Bronchial epithelial cell (primary cell): ENCODE data around the gene CYYR1. TPM values are rescaled to one million over a fixed set of nuclear protein-coding genes. Genes with fewer than 3 reads are reported as not detected.
A peak's percentile ranks its signal among the peaks of the same experiment; 100 is the strongest.

Experiments used
- DNase-seq: peaks from one replicate; pipeline ENCODE4 v3.0.0-alpha.2; 2010; ENCODE audit warnings: low read depth
- FAIRE-seq: peaks from 2 replicates; lab custom pipeline; 2011; peaks lifted over from hg19 to GRCh38; lab: Jason Lieb, UNC
- H3K27me3 ChIP-seq: 2 replicates; pipeline ENCODE4 v1.5.1; 2011; ENCODE audit warnings: low read length; ENCODE audit not compliant: control insufficient read depth, insufficient read depth
- H3K36me3 ChIP-seq: 2 replicates; pipeline ENCODE4 v1.5.1; 2011; ENCODE audit warnings: low read length; ENCODE audit not compliant: control insufficient read depth, insufficient read depth
- H3K4me3 ChIP-seq: 2 replicates; pipeline ENCODE4 v1.5.1; 2011; ENCODE audit warnings: mild to moderate bottlenecking, low read depth, low read length, control low read depth
- CTCF ChIP-seq: IDR thresholded peaks from 2 replicates; pipeline ENCODE4 v1.5.1; 2011; ENCODE audit warnings: mild to moderate bottlenecking, moderate library complexity, low read length, control low read depth, inconsistent platforms; ENCODE audit not compliant: insufficient read depth, severe bottlenecking
- total RNA-seq: library from RNA; depleted of rRNA; stranded (reverse); fragments of >200 nt; gene quantifications from 2 replicates; pipeline ENCODE4 v1.2.1, GENCODE V29; 2014

Gene CYYR1
- total RNA-seq, 1 donor from 2014 or later: 1.1 TPM

DNA sequence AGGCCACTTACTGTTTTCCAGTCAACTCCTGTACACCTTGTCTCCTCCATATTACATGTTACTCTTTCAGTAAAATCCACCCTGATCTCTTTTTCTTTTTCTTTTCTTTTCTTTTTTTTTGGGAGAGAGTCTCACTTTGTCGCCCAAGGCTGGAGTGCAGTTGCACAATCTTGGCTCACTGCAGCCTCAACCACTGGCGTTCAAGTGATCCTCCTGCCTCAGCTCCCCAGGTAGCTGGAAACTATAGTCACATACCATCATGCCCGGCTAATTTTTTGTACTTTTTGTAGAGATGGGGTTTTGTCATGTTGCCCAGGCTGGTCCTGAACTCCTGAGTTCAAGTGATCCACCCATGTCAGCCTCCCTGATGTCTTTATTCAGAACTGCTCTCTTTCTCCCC is 57.8 kb downstream of the CYYR1 start:
- DNase-seq: no peak
- Histone ChIP-seq H3K36me3 (no peaks in the 10 kb centered on the region), H3K27me3 (no peaks in the 10 kb centered on the region), H3K4me3 (no peak overlapping the region)
- TF ChIP-seq CTCF: no peak
- FAIRE-seq: no peak

DNA sequence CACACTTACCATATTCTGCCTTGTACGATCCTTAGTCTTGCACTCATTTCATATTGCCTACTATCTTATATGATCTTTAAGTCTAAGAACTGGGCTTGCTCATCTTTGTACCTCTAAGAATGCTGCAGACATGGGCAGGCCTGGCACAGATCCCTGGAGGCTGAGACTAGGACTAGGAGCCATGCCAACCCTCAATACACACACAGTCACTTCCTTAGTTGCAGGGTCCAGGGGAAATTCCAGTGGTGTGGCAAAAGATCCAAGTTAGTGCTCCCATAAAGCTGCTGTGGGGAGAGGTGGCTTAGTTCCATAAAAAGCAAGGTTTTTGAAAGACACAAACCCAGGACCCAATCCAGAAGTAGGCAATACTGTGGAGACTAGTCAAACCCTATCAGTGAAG is 59.9 kb downstream of the CYYR1 start:
- TF ChIP-seq CTCF: no peak
- DNase-seq (peak; percentile 56), FAIRE-seq (no peak)
- Histone ChIP-seq H3K4me3 (no peak overlapping the region), H3K27me3 (no peaks in the 10 kb centered on the region), H3K36me3 (no peaks in the 10 kb centered on the region)

- FAIRE-seq: no peak
- TF ChIP-seq CTCF: no peak
- DNase-seq: no peak
- H3K4me3 ChIP-seq: no peak overlapping the region
- H3K36me3 ChIP-seq: no peaks in the 10 kb centered on the region
- no peaks in the 10 kb centered on the region for H3K27me3 ChIP-seq
Observed at GRCh38 chr21:26512664-26513063, 60.4 kb downstream of the CYYR1 start.

DNA sequence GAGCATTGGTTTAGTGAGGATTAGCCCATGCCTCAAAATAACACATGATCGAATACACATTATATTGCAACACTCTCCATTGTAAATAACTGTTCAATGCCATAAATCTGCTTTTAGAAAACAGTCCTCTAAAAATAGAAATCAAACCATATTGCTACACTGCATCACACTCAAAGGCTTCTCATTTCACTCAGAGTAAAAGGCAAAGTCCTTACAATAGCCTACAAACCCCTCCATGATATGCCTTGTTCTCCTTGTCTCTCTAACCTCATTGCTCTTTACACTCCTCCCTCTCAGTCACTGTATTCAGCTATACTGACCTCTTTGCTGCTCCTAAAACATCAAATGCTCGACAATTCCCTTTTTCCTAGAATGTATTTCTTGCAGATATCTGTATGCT is 64.2 kb downstream of the CYYR1 start:
- Histone ChIP-seq H3K27me3 (no peaks in the 10 kb centered on the region), H3K36me3 (no peaks in the 10 kb centered on the region), H3K4me3 (no peak overlapping the region)
- no peak for TF ChIP-seq CTCF
- FAIRE-seq (no peak), DNase-seq (no peak)

GRCh38 chr21:26506956-26507355 is 66.1 kb downstream of the CYYR1 start:
- no peak overlapping the region for H3K4me3 ChIP-seq
- FAIRE-seq (no peak), DNase-seq (peak; percentile 89)
- no peaks in the 10 kb centered on the region for H3K36me3 ChIP-seq
- H3K27me3 ChIP-seq: no peaks in the 10 kb centered on the region
- no peak for TF ChIP-seq CTCF

DNA sequence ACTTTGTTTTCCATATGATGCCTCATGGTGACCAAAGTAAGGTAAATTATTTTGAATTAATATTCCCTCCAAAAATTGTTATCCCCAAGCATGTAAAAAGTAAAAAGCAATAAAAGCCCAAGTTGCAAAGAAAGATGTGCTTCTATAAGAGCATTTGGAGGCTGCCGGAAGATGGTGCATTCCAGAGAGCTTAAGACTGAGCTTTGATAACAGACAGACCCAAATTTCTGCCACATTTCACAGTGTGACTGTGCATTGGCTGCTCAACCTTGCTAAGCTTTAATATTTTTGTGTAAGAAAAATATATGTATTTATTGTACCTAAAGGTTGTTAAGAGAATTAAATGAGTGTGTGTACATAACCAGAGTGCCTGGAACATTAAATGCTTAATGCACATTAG is 67.9 kb downstream of the CYYR1 start:
- Histone ChIP-seq H3K36me3 (no peaks in the 10 kb centered on the region), H3K27me3 (no peaks in the 10 kb centered on the region), H3K4me3 (no peak overlapping the region)
- FAIRE-seq (no peak), DNase-seq (no peak)
- no peak for TF ChIP-seq CTCF
